IPS-18a (cell line): ENCODE measurements around the gene AVPI1.

ENCODE experiments used
- H3K27ac ChIP-seq: one replicate; pipeline ENCODE4 v1.5.1; 2013; ENCODE audit warnings: low read length
- H3K27me3 ChIP-seq: one replicate; pipeline ENCODE4 v1.6.1; 2013; ENCODE audit warnings: mild to moderate bottlenecking, low read length; ENCODE audit not compliant: control insufficient read depth, insufficient read depth
- H3K36me3 ChIP-seq: one replicate; pipeline ENCODE4 v1.6.1; 2013; ENCODE audit warnings: low read depth, low read length; ENCODE audit not compliant: control insufficient read depth
- H3K4me1 ChIP-seq: one replicate; pipeline ENCODE4 v1.6.1; 2013; ENCODE audit warnings: low read depth, low read length; ENCODE audit not compliant: control insufficient read depth
- H3K4me3 ChIP-seq: one replicate; pipeline ENCODE4 v1.5.1; 2013; ENCODE audit warnings: low read length
- H3K9ac ChIP-seq: one replicate; pipeline ENCODE4 v1.6.1; 2013; ENCODE audit warnings: mild to moderate bottlenecking, low read length, moderate library complexity
- H3K9me3 ChIP-seq: one replicate; pipeline ENCODE4 v1.6.1; 2013; ENCODE audit warnings: low read depth, low read length; ENCODE audit not compliant: control insufficient read depth

The AVPI1 gene

GRCh38 chr10:97631098-97631497 lies 55.9 kb downstream of the AVPI1 start:
- Histone ChIP-seq H3K36me3 (no peaks in the 10 kb centered on the region), H3K9me3 (no peaks in the 10 kb centered on the region), H3K4me1 (no peaks in the 10 kb centered on the region), H3K27ac (no peak overlapping the region), H3K9ac (no peak overlapping the region), H3K27me3 (no peaks in the 10 kb centered on the region), H3K4me3 (no peak overlapping the region)

- H3K9me3 ChIP-seq, result no peaks in the 10 kb centered on the region
Measured at GRCh38 chr10:97629289-97629688, 57.8 kb downstream of the AVPI1 start.

GRCh38 chr10:97628228-97628627 lies 58.8 kb downstream of the AVPI1 start:
- Histone ChIP-seq H3K36me3 (no peaks in the 10 kb centered on the region), H3K4me3 (no peak overlapping the region)

More at GRCh38 chr10:97629289-97629688, 57.8 kb downstream of the AVPI1 start:
- H3K4me1 ChIP-seq, result no peaks in the 10 kb centered on the region
- no peaks in the 10 kb centered on the region for H3K36me3 ChIP-seq
- no peak overlapping the region for H3K4me3 ChIP-seq
- no peaks in the 10 kb centered on the region for H3K27me3 ChIP-seq
- H3K9ac ChIP-seq, result no peak overlapping the region
- H3K27ac ChIP-seq, result no peak overlapping the region

GRCh38 chr10:97627731-97628130 lies 59.3 kb downstream of the AVPI1 start:
- Histone ChIP-seq H3K36me3 (no peaks in the 10 kb centered on the region), H3K4me3 (no peak overlapping the region), H3K27ac (no peak overlapping the region), H3K27me3 (no peaks in the 10 kb centered on the region), H3K9ac (no peak overlapping the region), H3K9me3 (no peaks in the 10 kb centered on the region), H3K4me1 (no peaks in the 10 kb centered on the region)

More at GRCh38 chr10:97628228-97628627, 58.8 kb downstream of the AVPI1 start:
- H3K27ac ChIP-seq, result no peak overlapping the region
- no peaks in the 10 kb centered on the region for H3K9me3 ChIP-seq
- H3K9ac ChIP-seq, result no peak overlapping the region
- H3K27me3 ChIP-seq, result no peaks in the 10 kb centered on the region
- no peaks in the 10 kb centered on the region for H3K4me1 ChIP-seq
